Spleen (tissue), 11 donors: ENCODE measurements around the gene AK9. TPM values are rescaled to one million over a fixed set of nuclear protein-coding genes. Genes with fewer than 3 reads are reported as not detected.
A peak's percentile ranks its signal among the peaks of the same experiment; 100 is the strongest.

Experiments used
- DNase-seq: peaks from one replicate; pipeline ENCODE4 v3.0.0-alpha.2; 2020
- H3K27ac ChIP-seq, 8 donors: fragments of 200-600 bp; sonication (generic) in 7 of 8; 1 replicate in 4 of 8; 2 replicates in 4 of 8; pipeline versions ENCODE4 v1.5.0 to v1.8.0; 2016 to 2021; ENCODE audit warnings: inconsistent platforms in 4 of 8, mild to moderate bottlenecking in 4 of 8, moderate library complexity in 1 of 8
- H3K27me3 ChIP-seq, 7 donors: fragments of 200-600 bp; sonication (generic) in 6 of 7; replicated peaks in 1 of 7; 1 replicate in 4 of 7; 2 replicates in 3 of 7; pipeline versions ENCODE4 v1.5.0 to v1.8.0; 2016 to 2021; ENCODE audit warnings: inconsistent platforms in 3 of 7, mild to moderate bottlenecking in 1 of 7
- H3K36me3 ChIP-seq, 6 donors: fragments of 200-600 bp; sonication (generic) in 5 of 6; 1 replicate in 4 of 6; 2 replicates in 2 of 6; pipeline versions ENCODE4 v1.5.0 to v1.8.0; 2016 to 2021; ENCODE audit warnings: inconsistent platforms in 2 of 6
- H3K4me1 ChIP-seq, 6 donors: fragments of 200-600 bp; sonication (generic) in 5 of 6; 1 replicate in 3 of 6; 2 replicates in 3 of 6; pipeline versions ENCODE4 v1.5.0 to v1.8.0; 2016 to 2021; ENCODE audit warnings: inconsistent platforms in 3 of 6
- H3K4me3 ChIP-seq, 8 donors: fragments of 200-600 bp; sonication (generic) in 7 of 8; 1 replicate in 4 of 8; 2 replicates in 4 of 8; pipeline versions ENCODE4 v1.5.0 to v1.8.0; 2016 to 2021; ENCODE audit warnings: inconsistent platforms in 4 of 8, mild to moderate bottlenecking in 4 of 8, moderate library complexity in 2 of 8
- H3K9me3 ChIP-seq, 8 donors: fragments of 200-600 bp; sonication (generic) in 7 of 8; 1 replicate in 4 of 8; 2 replicates in 4 of 8; pipeline versions ENCODE4 v1.5.0 to v1.8.0; 2016 to 2021; ENCODE audit warnings: inconsistent platforms in 4 of 8
- CTCF ChIP-seq, 11 experiments: fragments of 200-600 bp in 7 of 11; fragments of 450-650 bp in 4 of 11; sonication (generic) in 4 of 11; IDR thresholded peaks in 8 of 11; conservative IDR thresholded peaks in 3 of 11; 1 replicate in 7 of 11; 2 replicates in 4 of 11; pipeline versions ENCODE4 v1.4.0 to v1.8.0; 2016 to 2021; ENCODE audit warnings: antibody characterized with exemption in 11 of 11, inconsistent platforms in 4 of 11, mild to moderate bottlenecking in 1 of 11
- POLR2A ChIP-seq, 3 donors: fragments of 450-650 bp; IDR thresholded peaks; one replicate each; pipeline ENCODE4 v1.5.1; 2017; ENCODE audit warnings: antibody characterized with exemption in 3 of 3, mild to moderate bottlenecking in 1 of 3
- POLR2AphosphoS5 ChIP-seq, 3 donors: sonication (generic); formaldehyde crosslinking; IDR thresholded peaks; one replicate each; pipeline ENCODE4 v1.5.1; 2017; ENCODE audit warnings: antibody characterized with exemption in 3 of 3
- WGBS, 5 donors: extraction: QIAGEN DNeasy Blood & Tissue Kit in 3 of 5; methylation state at CpG; one replicate each; pipeline versions ENCODE4 v1.1.5 to v1.1.7; 2013 to 2018; 5-methylcytosine and 5-hydroxymethylcytosine counted together
- intact Hi-C: fragments of 100-400 bp; cut with DNase I; formaldehyde crosslinking; loops from one replicate; pipeline ENCODE4 v1.15.0; 2023; ENCODE audit warnings: low total_unique reads
- polyA plus RNA-seq, 3 donors: library from polyadenylated mRNA; stranded (reverse); fragments of 200-250 nt; gene quantifications; one replicate each; pipeline ENCODE4 v1.2.1, GENCODE V29; 2013
- total RNA-seq, 7 donors: library from RNA; depleted of rRNA in 3 of 7; stranded (reverse); fragments of >200 nt in 3 of 7; fragmentation: NEBNext Ultra II Directional in 4 of 7; extraction: Animal tissue kit (Norgen Biotek cat#: 25700) in 4 of 7; gene quantifications; one replicate each; pipeline versions ENCODE4 v1.1.0 to v1.2.1, GENCODE V29; 2016 to 2021
- donor health status: healthy with polysubstance abuse.
- donor health status: DM: no; HTN: no; CAD: no; lungs with moderate emphysema.
- donor health status: DM: no; HTN: no; CAD: no.
- donor health status: Bipolar disorder and iron deficiency.
- donor health status: healthy.
- donor health status: DM: no; HTN: no; CAD: no.
- donor health status: DM: yes; HTN: yes; CAD: no.

Gene AK9
- total and polyA plus RNA-seq, 10 donors, result 3.8 to 24.9 (median 11.5) TPM

GRCh38 chr6:109526905-109527628, 163.9 kb downstream of the AK9 start:
- no peak overlapping the region for H3K4me3 ChIP-seq
- intact Hi-C loops, result loop anchor here (10.0 kb wide), 1 partner anchor 528 kb away; no protein-coding TSS in a partner anchor
- no peaks in the 10 kb centered on the region for H3K36me3 ChIP-seq
- TF ChIP-seq POLR2AphosphoS5 (IDR thresholded peaks at IDR 0.05) (no peak), CTCF (IDR thresholded peaks at IDR 0.05 in 8 of 11, conservative IDR thresholded peaks at IDR 0.05 in 3 of 11) (peak; percentile 27 to 73 (median 58))
- H3K27me3 ChIP-seq, result no peaks in the 10 kb centered on the region
- H3K9me3 ChIP-seq, result peaks cover 0 to 17% (median 8%) of the 10 kb centered on the region in 8 donors
- 48 to 59% (median 56%) methylated on average over 7 of the region's 7 CpGs for WGBS, 5 donors
- DNase-seq, result no peak
- H3K4me1 ChIP-seq, result peaks cover 0 to 4% (median 0%) of the 10 kb centered on the region in 6 donors
- H3K27ac ChIP-seq, result no peak overlapping the region

DNA sequence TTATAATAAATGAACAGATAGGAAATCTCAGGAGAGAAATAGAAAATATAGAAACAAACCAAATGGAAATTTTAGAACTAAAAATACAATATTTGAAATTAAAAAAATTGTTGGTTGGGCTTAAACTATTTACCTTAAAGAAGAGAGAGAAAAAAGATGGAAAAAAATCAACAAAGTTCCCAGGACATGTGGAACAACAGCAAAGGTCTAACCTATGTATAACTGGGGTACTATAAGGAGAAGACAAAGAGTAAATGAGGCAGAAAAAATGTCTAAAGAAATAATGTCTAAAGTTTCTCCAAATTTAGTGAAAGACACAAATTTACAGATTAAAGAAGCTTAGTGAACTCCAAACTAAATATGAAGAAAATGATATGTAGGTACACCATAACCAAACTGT, 166.9 kb downstream of the AK9 start:
- Histone ChIP-seq H3K36me3 (no peaks in the 10 kb centered on the region), H3K27ac (no peak overlapping the region), H3K9me3 (peaks cover 0 to 22% (median 8%) of the 10 kb centered on the region in 8 donors), H3K4me1 (peaks cover 0 to 4% (median 0%) of the 10 kb centered on the region in 6 donors), H3K4me3 (no peak overlapping the region), H3K27me3 (no peaks in the 10 kb centered on the region)
- DNase-seq, result no peak
- no peak for TF ChIP-seq CTCF (IDR thresholded peaks at IDR 0.05 in 8 of 11, conservative IDR thresholded peaks at IDR 0.05 in 3 of 11)
- no peak for TF ChIP-seq POLR2AphosphoS5 (IDR thresholded peaks at IDR 0.05)
- no peak for TF ChIP-seq POLR2A (IDR thresholded peaks at IDR 0.05)
- intact Hi-C loops, result loop anchor here (10.0 kb wide), 1 partner anchor 531 kb away; no protein-coding TSS in a partner anchor

GRCh38 chr6:109523478-109523877, 167.5 kb downstream of the AK9 start:
- no peak overlapping the region for H3K4me3 ChIP-seq

More at GRCh38 chr6:109523478-109523877, 167.5 kb downstream of the AK9 start:
- peaks cover 0 to 22% (median 8%) of the 10 kb centered on the region in 8 donors for H3K9me3 ChIP-seq
- H3K36me3 ChIP-seq, result no peaks in the 10 kb centered on the region
- H3K27ac ChIP-seq, result no peak overlapping the region
- no peaks in the 10 kb centered on the region for H3K27me3 ChIP-seq
- TF ChIP-seq POLR2AphosphoS5 (IDR thresholded peaks at IDR 0.05) (no peak), CTCF (IDR thresholded peaks at IDR 0.05 in 8 of 11, conservative IDR thresholded peaks at IDR 0.05 in 3 of 11) (no peak), POLR2A (IDR thresholded peaks at IDR 0.05) (no peak)
- intact Hi-C loops, result loop anchor here (10.0 kb wide), 1 partner anchor 531 kb away; no protein-coding TSS in a partner anchor
- DNase-seq, result no peak
- H3K4me1 ChIP-seq, result peaks cover 0 to 4% (median 0%) of the 10 kb centered on the region in 6 donors
- 68 to 96% (median 95%) methylated on average over 2 of the region's 2 CpGs for WGBS, 5 donors
